GM21529 (cell line): ENCODE results near the gene NEO1.
"Not testable (repeated sequence)": the region's sequence is repeated elsewhere in the genome, so short reads cannot be mapped to it uniquely, and the experiment has no call there.

Experiments used
- ATAC-seq: cut with Tn5 transposase; IDR thresholded peaks from one replicate; pipeline ENCODE4 v1.9.1; 2021; ENCODE audit not compliant: unreplicated experiment

NEO1 gene

DNA sequence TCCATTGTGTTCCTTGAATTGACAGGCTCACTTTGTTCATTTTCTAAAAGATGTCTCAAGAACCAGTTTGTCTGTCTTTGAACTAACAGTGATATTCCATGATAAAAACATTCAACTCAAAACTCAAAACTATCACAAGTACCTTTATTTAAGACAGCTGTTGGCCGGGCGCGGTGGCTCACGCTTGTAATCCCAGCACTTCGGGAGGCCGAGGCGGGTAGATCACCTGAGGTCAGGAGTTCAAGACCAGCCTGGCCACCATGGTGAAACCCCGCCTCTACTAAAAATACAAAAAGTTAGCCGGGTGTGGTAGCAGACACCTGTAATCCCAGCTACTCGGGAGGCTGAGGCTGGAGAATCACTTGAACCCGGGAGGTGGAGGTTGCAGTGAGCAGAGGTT lies 248.0 kb downstream of the NEO1 start:
- ATAC-seq: not testable (repeated sequence)

DNA sequence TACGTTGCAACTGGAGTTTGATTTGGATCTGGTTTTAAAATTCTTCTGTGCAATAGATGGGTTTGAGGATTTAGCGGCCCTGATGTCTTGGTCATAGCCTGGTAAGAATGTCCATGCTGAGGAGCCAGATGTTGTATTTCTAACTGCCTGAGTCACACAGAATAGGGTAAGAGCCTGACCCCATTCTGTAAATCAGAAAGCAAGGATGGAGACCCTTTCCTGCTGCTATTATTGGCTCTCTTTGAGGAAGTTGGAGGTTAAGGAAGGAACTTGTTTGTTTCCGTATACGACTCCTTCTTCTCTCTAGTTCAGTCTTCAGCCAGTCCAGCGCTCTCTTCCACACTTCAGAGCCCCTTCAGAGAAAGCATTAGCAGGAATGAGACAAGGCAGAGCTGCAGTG lies 251.4 kb downstream of the NEO1 start:
- ATAC-seq: no peak

DNA sequence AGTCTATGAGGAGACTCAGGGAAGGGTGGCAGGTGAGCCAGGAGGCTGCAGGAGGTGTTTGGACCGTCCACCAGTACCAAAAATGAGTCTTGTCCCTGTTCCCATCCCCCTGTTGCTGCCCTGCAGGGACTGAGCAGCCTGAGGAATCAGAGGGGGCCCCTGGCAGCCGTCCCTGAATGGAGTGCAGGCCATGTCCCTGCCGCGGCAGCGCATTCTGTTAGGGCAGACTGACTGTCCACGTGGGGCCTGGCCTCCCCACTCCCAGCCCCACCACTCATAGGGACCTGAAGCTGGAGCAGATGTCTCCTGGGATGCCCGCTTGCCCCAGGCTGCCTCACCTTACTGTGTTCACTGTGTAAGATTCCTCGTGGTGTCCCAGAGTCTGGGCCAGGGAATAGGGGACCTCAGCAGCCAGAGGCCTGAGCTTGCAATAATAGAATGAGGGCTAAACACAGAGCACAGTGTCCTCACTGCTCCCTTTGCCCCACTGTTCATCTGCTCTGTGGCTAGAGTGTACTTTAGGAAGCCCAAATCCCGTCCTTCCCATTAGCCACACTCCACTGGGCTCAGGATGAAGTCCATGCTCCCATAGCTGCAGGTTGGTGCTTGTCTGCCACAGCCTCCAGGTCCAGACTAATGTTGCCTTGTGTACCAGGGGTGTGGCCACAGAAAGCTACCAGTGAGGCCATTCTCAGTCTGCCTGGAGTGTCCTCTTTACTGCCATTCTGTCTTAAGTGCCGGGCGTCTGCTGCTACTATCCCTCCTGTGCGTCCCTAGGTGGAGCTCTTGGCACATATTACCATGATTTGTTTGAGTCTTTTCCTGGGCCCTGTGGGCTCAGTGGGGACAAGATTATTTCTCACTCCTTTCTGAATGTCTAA lies 253.3 kb downstream of the NEO1 start:
- no peak for ATAC-seq

DNA sequence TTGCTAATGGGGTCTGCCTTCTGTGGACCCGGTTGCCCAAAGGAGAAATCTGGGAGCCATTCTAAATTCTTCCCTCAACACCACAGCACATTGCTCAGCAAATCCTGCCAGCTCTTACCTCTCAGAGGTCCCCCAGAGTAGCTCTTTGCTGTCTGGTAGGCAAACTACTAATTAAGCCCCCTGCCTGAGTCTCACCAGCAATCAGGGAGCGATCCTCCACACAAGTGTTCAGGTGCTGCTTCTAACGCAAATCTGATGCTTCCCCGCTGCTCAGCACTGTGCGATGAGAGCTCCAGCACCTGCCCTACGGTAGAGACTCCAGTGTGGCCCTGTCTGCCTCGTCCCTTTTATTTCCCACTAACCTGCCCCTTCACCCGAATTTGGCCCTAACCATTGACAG lies 256.0 kb downstream of the NEO1 start:
- ATAC-seq: no peak

DNA sequence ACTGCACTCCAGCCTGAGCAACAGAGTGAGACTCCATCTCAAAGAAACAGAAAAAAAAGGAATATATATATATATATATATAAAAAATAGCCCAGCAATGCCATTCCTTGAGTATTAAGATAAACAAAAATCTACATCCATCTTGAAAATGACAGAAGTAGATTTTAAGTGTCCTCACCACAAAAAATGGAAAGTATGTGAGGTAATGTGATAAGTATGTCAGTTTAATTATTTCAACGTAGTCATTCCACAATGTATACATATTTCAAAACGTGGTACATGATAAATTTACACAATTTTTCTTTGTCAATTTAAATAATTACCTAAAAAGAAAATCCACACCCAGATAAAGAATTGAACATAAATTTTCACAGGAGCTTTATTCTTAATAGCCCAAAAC lies 261.6 kb downstream of the NEO1 start:
- no peak for ATAC-seq

DNA sequence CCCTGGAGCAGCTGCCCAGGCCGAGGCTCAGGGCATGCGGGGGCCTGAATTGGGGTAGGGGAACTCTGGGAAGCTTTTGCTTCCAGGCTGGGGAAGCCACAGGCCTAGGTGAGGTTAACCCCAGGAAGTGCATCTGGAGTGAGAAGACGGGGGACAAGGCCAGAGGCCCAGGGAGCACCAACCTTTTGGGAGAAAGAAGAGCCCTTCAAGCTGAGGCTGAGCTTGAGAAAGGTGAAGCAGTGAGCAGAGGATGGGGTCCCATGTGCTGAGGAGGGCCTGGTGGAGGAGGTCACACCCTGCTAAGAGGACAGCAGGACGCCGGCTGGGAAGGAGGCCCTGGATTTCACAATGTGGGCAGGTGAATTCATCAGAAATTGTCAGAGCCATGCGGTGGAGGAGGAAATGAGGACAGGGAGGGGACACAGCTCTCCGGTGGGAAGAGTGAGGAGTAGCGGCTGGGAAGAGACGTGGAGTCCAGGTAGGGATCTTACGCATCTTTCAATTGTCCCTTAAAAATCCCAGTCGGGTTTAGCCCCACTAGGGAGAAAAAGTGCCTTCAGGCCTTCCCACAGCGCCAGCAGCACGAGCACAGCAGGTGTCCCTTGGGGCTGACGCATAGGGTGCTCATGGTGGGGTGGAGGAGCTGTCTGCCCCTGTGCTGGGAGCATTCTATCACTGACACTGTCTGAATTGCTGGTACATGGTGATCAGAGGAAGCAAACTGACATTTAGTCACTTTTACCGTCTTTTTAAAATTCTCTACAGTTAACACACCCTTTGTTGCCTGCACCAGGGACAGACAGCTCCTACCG lies 265.6 kb downstream of the NEO1 start:
- ATAC-seq: no peak

DNA sequence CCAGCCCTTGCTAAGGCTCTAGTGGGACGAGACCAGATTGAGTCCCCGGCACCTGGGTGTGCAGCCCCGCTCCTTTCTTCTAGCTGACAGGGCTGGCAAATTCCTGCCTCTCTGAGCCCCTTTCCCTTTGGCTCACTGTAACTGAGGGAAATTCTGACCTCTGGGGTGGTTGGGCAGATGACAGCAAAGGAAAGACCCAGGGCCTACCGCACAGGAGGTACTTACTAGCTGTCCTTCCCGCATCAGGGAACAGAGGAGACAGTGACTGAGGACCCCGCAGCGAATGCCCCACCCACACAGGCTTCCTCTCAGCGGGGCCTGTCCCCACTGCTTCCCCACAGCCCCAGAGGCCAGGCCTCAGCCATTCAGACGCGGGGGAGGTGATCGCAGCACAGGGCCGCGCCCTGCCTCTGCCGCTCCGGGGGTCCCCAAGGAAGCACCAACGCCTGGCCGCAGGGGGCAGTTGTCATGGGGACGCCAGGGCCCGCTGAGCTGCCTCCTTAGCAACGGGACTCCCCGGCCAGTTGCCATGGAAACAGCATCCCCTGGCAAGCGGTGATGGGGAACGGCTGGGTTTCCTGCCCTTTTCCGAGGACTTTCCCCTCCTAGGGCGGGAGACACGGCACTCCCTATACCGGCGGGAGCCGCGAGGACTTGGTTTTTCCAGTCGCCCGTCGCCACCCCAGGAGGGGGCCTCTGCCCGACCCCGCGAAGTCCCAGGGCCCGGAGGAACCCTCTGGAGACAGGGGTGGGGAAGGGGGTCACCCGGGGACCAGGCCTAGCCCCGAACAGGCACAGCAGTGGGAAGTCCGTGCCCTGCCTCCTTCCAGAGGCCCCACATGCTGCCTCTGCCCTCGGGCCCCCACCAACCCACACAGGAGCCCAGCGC lies 266.4 kb downstream of the NEO1 start:
- no peak for ATAC-seq

DNA sequence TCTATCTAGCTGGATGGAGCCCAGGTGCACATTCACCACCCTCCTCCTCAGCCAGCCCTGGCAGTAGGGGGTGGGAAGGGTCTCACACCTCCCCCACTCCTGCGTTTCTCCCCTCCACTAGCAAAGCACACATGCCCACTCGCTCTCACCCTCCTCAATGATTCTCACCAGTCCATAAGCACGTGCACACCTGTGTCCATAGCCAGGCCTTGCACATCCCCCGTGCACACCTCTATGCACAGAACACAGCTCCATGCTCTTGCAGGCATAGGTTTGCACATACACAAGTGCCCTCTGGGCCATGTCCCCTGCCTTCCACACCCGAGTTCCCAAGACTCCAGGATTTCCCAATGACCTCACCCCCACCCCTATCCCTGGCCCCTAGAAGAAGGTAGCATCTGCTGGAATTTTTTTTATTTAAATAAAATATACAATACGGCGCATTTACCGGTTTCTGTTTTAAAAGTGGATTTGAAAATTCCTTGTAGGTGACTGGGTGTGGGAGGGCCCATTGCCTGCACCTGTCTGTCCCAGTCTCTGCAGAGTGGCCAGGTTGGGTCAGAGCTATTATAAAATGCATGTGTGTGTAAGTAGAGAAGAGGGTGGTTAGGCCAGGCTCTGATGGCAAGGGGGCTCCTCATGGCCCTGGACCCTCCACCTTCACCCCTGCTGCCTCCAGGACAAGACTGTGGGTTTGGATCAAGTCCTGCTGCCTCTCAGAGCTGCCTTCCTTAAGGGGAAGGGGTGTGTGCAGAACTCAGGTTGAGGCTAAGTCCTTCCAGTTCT lies 267.4 kb downstream of the NEO1 start:
- ATAC-seq: no peak

DNA sequence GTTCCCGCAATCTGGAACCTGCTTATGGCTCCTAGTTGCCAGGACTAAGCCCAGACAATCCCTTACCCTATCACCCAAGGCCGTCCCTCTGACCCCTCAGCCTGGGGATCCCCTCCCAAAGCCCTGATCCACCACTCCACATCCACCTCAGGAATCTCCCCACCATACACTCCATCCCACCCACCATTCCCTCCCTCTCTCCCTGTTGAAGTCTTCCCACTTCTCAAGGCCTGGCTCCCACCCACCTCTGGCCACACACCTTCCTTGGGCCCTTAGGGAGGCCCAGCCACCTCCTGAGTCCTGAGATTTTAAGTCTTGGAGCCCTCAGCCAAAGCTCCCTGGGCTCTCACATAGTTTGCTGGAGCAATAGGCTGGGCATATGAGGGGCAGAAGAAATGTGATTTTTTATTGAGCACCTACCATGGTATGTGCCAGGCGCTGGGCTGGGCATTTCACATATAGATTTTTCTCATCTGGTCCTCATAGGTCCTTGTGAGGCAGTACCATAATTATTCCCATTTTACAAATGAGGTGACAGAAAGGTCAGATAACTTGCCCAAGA lies 268.4 kb downstream of the NEO1 start:
- ATAC-seq: no peak

DNA sequence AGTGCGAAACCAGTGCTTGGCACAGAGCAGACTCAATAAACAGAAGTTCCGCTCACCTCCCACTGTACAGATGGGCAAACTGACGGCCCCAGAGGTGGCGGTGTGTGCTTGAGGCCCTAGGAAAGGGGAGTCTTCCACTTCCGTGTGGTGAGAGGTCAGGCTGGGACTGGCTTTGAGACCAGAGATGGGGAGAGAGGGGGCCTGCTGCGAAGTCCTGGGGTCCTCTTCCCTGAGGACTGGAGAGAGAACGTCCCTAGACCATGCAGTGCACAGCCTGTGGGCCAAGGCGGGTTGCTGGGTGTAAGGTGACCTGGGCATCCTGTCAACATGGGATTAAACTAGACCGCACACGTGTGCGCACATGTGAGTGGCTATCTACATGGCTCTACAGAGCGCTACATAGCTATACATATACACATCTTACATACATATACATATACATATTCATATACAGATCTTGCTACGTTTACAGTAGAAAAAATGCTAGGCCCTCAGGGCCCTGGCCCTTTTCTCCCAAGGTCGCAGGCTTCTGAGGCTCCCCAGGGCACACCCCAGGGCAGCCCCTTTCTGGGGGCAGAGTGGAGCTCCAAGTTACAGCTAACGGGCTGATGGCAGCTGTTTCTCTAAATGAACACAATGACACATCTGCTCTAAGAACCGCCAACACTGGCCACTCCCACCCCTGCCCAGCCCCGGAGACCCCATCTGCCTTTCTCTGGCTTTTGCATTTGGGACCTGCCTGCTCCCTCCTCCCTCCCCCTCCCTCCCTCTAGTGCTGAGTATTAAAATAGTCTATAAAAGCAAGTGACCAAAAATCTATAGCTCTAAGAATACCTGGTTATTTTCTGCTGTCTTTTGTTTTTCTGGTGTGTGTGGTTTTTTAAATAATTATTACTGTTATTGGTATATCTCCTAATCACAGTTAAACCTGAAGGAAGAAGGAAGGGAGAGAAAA lies 269.5 kb downstream of the NEO1 start:
- ATAC-seq: no peak

DNA sequence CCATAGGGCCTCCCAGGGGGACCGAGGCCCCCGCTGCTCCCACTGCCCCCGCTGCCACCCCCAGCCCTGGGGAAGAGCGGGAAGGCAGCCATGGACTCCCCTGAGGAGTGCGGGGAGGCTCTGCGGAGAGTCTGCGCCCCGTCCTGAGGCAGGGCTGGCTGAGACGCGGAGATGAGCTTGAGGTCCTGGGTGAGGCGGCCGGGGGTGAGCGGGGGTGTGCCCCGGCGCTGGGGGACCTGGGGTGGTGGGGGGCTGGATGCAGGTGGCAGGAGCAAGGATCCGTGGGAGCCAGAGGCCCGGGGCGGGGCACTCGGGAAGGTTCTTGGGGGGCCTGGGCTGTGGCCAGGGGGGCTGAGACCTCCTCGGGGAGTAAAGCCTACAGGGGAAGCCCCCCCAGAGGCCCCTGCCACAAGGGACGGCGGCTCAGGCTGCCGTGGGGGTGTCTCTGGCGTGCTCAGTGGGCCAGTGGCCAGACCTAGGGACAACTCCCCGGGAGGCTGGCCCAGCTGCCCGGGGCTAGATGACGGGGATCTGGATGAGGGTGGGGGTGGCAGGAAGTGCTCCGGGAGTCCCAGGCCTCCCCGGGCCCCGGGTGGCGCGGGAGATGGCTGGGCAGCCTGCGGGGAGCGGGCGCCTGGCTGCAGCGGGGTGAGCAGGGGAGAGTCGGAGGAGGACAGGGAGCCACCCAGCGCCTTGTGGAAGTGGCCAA lies 270.6 kb downstream of the NEO1 start:
- no peak for ATAC-seq

DNA sequence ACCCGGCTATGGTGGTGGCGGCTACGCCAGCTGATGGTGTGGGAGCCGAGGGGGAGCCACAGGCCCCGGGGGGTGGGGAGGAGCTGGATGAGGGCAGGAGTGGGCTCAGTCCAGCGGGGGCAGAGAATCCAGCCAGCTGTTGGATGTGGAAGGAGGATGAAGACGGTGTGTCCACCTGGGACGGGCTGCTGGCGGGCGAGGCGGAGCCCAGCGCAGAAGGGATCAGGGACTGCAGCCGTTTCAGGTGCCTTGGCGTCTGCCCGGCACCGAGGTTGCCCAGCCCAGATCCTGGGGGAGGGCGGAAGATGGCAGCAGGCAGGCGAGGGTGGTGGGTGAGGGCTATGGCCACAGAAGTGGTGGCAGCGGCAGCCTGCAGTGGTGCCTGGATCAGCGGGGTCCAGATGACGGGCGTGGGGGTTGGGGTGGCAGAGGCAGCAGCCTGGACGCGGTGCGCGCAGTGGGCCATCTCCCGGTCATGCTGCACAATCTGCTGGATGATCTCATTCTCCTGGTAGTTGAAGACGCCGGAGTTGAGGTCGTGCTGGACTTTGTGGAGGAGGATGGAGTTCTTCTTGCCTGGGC lies 271.2 kb downstream of the NEO1 start:
- ATAC-seq: no peak

DNA sequence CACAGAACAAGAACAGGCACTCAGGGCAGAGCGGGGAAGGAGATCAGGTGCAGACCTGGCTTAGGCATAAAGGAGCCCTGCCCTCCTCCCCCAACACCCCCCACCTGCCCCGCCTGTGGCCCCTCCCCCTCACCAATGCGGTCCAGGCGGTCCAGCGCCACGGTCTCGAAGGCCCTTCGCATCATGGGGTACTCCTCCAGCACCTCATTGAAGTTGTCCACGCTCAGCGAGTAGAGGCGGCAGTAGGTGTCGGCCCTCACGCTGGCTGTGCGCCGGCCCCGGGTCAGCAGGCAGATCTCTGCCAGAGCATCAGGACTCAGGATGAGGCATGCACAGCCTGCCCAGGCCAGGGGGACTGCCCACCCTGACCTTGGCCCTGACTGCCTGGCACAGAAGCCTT lies 271.7 kb downstream of the NEO1 start:
- ATAC-seq: no peak

DNA sequence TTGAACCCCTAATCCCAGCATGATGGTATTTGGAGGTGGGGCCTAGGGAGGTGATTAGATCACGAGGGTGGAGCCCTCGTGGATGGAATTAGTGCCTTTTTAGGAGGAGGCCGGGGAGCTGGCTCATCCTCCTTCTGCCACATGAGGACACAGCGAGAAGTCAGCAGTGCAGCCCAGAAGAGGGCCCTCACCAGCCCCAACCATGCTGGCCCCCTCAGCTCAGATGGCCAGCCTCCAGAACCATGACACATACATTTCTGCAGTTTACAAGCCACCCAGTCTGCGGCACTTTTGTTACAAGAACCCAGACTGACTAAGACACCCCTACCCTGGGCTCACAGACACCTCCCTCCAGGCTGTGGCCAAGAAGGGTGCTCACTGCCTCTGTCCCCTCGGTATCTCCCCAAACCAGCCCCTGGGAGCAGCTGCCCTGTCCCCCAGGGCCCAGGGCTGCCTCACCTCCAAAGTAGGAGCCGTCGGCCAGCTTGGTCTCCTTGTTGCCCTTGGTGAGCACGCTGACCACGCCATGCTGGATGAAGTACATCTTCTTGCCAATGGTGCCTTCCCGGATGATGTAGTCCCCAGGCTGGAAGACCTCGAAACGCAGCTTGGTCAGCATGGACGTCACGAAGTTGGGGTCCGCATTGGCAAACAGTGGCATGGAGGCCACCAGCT lies 272.4 kb downstream of the NEO1 start:
- no peak for ATAC-seq

DNA sequence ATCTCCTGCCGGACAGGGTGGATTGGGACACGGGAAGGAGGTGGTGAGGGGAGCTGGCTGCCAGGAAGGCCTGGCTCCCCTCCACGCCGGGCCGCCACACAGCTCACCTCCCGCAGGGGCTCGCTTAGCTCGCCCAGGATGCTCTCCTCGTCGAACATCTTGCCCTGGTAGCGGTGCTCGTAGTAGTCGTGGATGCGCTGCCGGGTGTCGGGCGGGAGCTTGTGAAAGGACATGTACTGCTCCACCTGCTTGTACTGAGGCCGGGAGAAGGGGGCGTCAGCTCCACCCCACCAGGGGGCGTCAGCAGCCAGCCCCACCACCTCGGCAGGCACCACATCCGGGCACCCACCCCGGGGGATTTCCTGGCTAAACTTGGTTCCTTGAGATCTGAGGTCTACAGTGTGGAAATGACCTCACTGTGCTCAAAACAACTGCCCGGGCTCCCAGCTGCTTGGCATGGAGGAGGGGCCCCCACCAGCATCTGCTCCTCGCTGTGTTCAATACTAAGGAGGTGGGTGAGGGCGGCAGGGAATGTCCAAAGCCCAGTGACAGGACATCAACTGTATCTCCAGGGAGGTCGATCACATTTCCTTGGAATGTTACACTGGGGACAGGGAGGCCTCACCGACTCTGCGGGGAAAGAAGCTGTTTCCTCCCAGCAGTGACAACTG lies 273.1 kb downstream of the NEO1 start:
- no peak for ATAC-seq

DNA sequence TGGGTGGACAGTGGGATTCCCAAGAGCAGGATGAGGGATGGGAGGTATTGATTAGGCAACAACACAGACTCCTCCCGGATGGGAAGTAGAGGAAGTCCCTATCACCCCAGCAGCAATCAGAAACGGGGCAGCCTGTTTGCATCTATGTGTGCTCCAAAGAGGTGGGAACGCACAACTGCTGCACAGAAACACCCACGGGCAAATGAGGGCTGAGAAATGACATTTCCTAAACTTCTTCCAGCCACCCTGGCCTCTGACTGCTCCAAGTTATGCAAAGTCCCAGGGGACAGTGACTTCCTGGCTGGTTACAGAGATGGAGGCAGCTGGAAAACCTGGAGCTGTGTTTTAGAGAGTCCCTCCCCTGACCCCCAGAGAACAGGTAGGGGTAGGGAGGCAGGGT lies 273.9 kb downstream of the NEO1 start:
- ATAC-seq: no peak
